Ishikawa (cell line): ENCODE data around the gene DDX41.

Experiments used
- CEBPB ChIP-seq: IDR thresholded peaks from 2 replicates; pipeline ENCODE4 v1.6.1; 2012
- CREB1 ChIP-seq: IDR thresholded peaks from 2 replicates; pipeline ENCODE4 v1.6.1; 2012; ENCODE audit warnings: low read depth
- EGR1 ChIP-seq: IDR thresholded peaks from 2 replicates; pipeline ENCODE4 v1.6.1; 2012
- EP300 ChIP-seq: IDR thresholded peaks from 2 replicates; pipeline ENCODE4 v1.6.1; 2012; ENCODE audit warnings: borderline replicate concordance
- FOXM1 ChIP-seq: IDR thresholded peaks from 2 replicates; pipeline ENCODE4 v1.6.1; 2012; ENCODE audit warnings: low read depth, borderline replicate concordance
- MAX ChIP-seq: IDR thresholded peaks from 2 replicates; pipeline ENCODE4 v1.6.1; 2012
- NFIC ChIP-seq: IDR thresholded peaks from 2 replicates; pipeline ENCODE4 v1.6.1; 2012
- RAD21 ChIP-seq: IDR thresholded peaks from 2 replicates; pipeline ENCODE4 v1.6.1; 2012; ENCODE audit warnings: low read depth
- REST ChIP-seq: IDR thresholded peaks from 2 replicates; pipeline ENCODE4 v1.6.1; 2012; ENCODE audit warnings: low read depth, mild to moderate bottlenecking
- TAF1 ChIP-seq: IDR thresholded peaks from 2 replicates; pipeline ENCODE4 v1.6.1; 2012; ENCODE audit warnings: low read depth, mild to moderate bottlenecking
- TCF12 ChIP-seq: IDR thresholded peaks from 2 replicates; pipeline ENCODE4 v1.6.1; 2012; ENCODE audit warnings: low read depth
- TEAD4 ChIP-seq: IDR thresholded peaks from 2 replicates; pipeline ENCODE4 v1.6.1; 2012
- USF1 ChIP-seq: IDR thresholded peaks from 2 replicates; pipeline ENCODE4 v1.6.1; 2012
- YY1 ChIP-seq: IDR thresholded peaks from 2 replicates; pipeline ENCODE4 v1.6.1; 2012; ENCODE audit warnings: low read depth
- ZBTB7A ChIP-seq: IDR thresholded peaks from 2 replicates; pipeline ENCODE4 v1.6.1; 2012; ENCODE audit warnings: low read depth

The DDX41 gene

DNA sequence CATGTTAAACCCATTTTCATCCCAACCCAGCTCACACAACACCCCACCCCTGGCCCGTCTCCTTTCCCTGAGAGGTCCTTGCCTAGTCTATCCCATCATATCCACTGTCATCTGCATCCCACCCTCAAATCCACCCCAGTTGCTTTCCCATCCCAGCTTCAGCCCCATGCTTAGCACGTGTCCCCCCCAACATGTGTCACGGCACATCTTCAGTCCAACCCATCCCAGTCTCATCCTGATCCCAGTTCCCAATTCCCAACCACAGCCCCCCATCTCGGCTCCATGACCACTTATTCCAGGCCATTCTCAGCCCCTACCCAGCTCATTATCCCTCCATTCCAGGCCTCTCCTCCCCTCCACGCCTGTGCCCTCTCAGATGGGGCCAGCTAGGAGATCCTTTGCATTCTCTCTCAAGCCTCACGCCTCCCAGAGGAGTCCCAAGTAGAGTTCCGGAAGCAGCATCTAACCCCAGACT, 42.7 kb downstream of the DDX41 start:
- no peak for TF ChIP-seq NFIC
- TF ChIP-seq ZBTB7A = no peak
- no peak for TF ChIP-seq TCF12
- TF ChIP-seq YY1 = no peak
- TF ChIP-seq TAF1 = no peak
- 0 out of 2 replicates have a peak, but pooled peaks have one; percentile 5 for TF ChIP-seq MAX
- no peak for TF ChIP-seq RAD21

GRCh38 chr5:177473443-177474001, 43.2 kb downstream of the DDX41 start, which contains the start of gene DBN1:
TSS of gene DBN1 (minus strand) at chr5:177473634. CDS start at chr5:177473521, 113 bp downstream.
- TF ChIP-seq YY1 (0 out of 2 replicates have a peak, but pooled peaks have one; percentile 31), CREB1 (no peak), USF1 (no peak), TAF1 (no peak; the same call in 1 of the 2 replicates), EP300 (0 out of 2 replicates have a peak, but pooled peaks have one; percentile 14), EGR1 (no peak; the same call in 1 of the 2 replicates), ZBTB7A (peak; percentile 62)

DNA sequence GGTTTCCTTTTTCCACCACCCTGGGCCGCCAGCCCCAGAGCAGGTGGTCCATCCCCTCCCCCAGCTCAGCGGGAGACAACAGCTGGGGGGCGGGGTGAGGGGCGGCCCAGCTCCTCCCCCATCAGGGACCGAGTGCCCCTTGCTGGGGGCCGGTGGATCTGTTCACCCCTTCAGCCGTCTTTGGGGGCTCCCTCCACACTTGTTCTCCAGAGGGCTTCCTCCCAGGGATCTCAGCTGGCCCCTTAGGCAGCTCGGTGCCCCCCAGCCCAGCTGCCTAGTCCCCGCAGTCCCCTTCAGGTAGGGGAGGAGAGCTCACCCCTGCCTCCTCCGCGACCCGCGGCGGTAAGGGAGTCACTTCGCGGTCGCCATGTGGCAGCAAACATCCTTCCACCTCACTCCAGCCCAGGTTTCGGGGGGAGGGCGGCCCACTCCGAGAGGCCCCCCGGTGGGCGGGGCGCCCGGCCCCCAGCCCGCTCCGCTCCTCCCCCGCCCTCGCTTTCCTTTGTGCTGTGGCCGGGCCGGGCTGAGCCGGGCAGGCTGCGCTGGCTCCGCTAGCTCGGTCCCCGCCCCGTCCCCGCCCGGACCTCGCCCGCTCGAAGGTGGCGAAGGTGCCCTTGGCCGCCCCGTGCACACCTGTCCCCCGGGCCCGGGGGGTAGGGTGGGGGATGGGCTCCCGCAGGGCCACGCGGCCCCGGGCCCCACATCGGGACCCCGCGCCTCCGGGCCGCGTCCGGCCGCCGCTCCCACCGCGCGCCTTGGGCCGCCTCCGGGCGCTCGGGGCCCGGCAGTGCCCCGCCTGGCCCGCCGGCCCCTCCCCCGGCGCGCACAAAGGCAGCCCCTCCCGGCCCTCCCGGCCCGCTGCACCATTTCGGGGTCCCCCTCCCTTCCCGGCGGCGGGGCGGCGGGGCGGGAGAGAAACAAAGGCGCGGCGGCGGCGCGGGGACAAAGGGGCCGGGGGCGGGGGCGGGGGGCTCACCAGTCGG, 44.0 kb downstream of the DDX41 start:
- TF ChIP-seq TCF12 (no peak), YY1 (no peak), CREB1 (no peak), TAF1 (peak; percentile 36; the same call in 1 of the 2 replicates), CEBPB (no peak), TEAD4 (no peak), RAD21 (no peak), REST (no peak), EGR1 (no peak), ZBTB7A (peak; percentile 55), EP300 (no peak), USF1 (no peak), FOXM1 (no peak), MAX (peak; percentile 40; the same call in 1 of the 2 replicates), NFIC (no peak)

DNA sequence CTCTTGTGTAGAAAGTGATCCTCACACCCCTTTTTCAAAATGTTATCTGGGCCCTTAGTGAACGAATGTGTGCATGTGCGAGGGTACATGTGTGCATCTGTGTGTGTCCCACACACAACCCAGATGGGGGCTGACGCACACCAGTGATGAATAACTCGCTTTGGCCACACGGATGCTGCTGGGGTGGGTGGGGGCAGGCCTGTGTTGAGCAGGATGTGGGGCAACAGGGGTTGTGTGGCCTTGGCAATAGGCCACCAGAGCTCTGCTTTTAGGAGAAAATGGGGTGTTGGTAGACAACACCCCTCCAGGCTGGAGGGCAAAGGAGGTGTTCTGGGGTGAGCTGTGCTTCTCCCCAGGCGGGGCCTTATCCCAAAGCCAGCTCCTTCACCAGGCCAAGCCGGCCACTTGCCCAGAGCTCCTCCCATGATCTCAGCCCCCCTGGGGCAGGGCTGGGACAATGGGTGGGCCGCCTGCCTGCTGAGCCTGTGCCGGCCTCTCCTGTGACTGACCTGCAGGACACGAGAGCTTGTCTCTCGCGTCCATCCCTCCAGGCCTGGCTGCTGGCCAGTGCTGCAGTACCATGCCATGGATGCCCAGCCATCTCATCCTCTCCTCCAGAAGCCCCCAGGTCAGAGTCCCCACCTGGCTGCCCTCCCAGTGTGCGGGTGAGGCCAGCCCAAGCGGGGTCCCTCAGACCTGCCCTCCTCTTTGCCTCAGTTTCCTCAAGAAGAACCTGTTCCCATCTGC, 45.0 kb downstream of the DDX41 start:
- no peak for TF ChIP-seq CREB1
- TF ChIP-seq TEAD4 = no peak
- no peak for TF ChIP-seq TCF12
- no peak for TF ChIP-seq EP300
- no peak for TF ChIP-seq TAF1
- no peak for TF ChIP-seq REST
- TF ChIP-seq USF1 = no peak
- TF ChIP-seq CEBPB = no peak
- no peak for TF ChIP-seq FOXM1
- no peak for TF ChIP-seq MAX
- no peak for TF ChIP-seq RAD21
- TF ChIP-seq ZBTB7A = no peak
- TF ChIP-seq EGR1 = no peak
- TF ChIP-seq NFIC = no peak
